Measurements from ENCODE around the gene DNHD1.

DNHD1 gene

GRCh38 chr11:6601041-6601461 lies 104.0 kb downstream of the DNHD1 start:
- TF ChIP-seq TAF1 (IDR thresholded peaks at IDR 0.05; ENCODE audit: low read depth), result no peak
- no peak for TF ChIP-seq ZBTB7A (IDR thresholded peaks at IDR 0.05; ENCODE audit: low read depth)

GRCh38 chr11:6602096-6602940 lies 105.2 kb downstream of the DNHD1 start:
- TF ChIP-seq CEBPB (IDR thresholded peaks at IDR 0.05), result no peak
- TF ChIP-seq NFIC (IDR thresholded peaks at IDR 0.05), result no peak
- TF ChIP-seq EP300 (IDR thresholded peaks at IDR 0.05; ENCODE audit: borderline replicate concordance), result no peak
- TF ChIP-seq TEAD4 (IDR thresholded peaks at IDR 0.05), result no peak
- no peak for TF ChIP-seq RAD21 (IDR thresholded peaks at IDR 0.05; ENCODE audit: low read depth)
- no peak for TF ChIP-seq TCF12 (IDR thresholded peaks at IDR 0.05; ENCODE audit: low read depth)
- no peak for TF ChIP-seq EGR1 (IDR thresholded peaks at IDR 0.05)
- TF ChIP-seq ZBTB7A (IDR thresholded peaks at IDR 0.05; ENCODE audit: low read depth), result no peak
- no peak for TF ChIP-seq CREB1 (IDR thresholded peaks at IDR 0.05; ENCODE audit: low read depth)
- TF ChIP-seq MAX (IDR thresholded peaks at IDR 0.05), result no peak
- TF ChIP-seq YY1 (IDR thresholded peaks at IDR 0.05; ENCODE audit: low read depth), result no peak
- TF ChIP-seq FOXM1 (IDR thresholded peaks at IDR 0.05; ENCODE audit: borderline replicate concordance, low read depth), result no peak
- TF ChIP-seq REST (IDR thresholded peaks at IDR 0.05; ENCODE audit: low read depth), result no peak

GRCh38 chr11:6603287-6604080 lies 106.4 kb downstream of the DNHD1 start, which contains the start of the genes ILK and RRP8:
Gene ILK, plus strand, starts transcription at chr11:6603774. Its CDS starts 498 bp downstream, at chr11:6604272.
Gene RRP8, minus strand, starts transcription at chr11:6603616. Its CDS starts 114 bp downstream, at chr11:6603502.
- TF ChIP-seq NFIC (IDR thresholded peaks at IDR 0.05) (peak; percentile 33; the same call in 1 of the 2 replicates), YY1 (IDR thresholded peaks at IDR 0.05; ENCODE audit: low read depth) (peak; percentile 67), TAF1 (IDR thresholded peaks at IDR 0.05; ENCODE audit: low read depth) (peak; percentile 95), USF1 (IDR thresholded peaks at IDR 0.05) (peak; percentile 22; the same call in 1 of the 2 replicates), EGR1 (IDR thresholded peaks at IDR 0.05) (no peak), TCF12 (IDR thresholded peaks at IDR 0.05; ENCODE audit: low read depth) (peak; percentile 73; the same call in 1 of the 2 replicates), MAX (IDR thresholded peaks at IDR 0.05) (peak; percentile 95), CEBPB (IDR thresholded peaks at IDR 0.05) (no peak), ZBTB7A (IDR thresholded peaks at IDR 0.05; ENCODE audit: low read depth) (peak; percentile 66; the same call in 1 of the 2 replicates), TEAD4 (IDR thresholded peaks at IDR 0.05) (peak; percentile 21; the same call in 1 of the 2 replicates)

- 0 out of 2 replicates have a peak, but pooled peaks have one; percentile 10 for TF ChIP-seq YY1 (IDR thresholded peaks at IDR 0.05; ENCODE audit: low read depth)
- TF ChIP-seq EP300 (IDR thresholded peaks at IDR 0.05; ENCODE audit: borderline replicate concordance), result no peak
Measured at GRCh38 chr11:6604081-6604626, 107.1 kb downstream of the DNHD1 start.

- no peak for TF ChIP-seq TAF1 (IDR thresholded peaks at IDR 0.05; ENCODE audit: low read depth)
Measured at GRCh38 chr11:6604790-6605189, 107.7 kb downstream of the DNHD1 start.

- TF ChIP-seq EP300 (IDR thresholded peaks at IDR 0.05; ENCODE audit: borderline replicate concordance) (0 out of 2 replicates have a peak, but pooled peaks have one; percentile 15), MAX (IDR thresholded peaks at IDR 0.05) (no peak), REST (IDR thresholded peaks at IDR 0.05; ENCODE audit: low read depth) (peak; percentile 7; the same call in 1 of the 2 replicates), RAD21 (IDR thresholded peaks at IDR 0.05; ENCODE audit: low read depth) (no peak), EGR1 (IDR thresholded peaks at IDR 0.05) (no peak), TEAD4 (IDR thresholded peaks at IDR 0.05) (peak; percentile 62), CREB1 (IDR thresholded peaks at IDR 0.05; ENCODE audit: low read depth) (no peak), YY1 (IDR thresholded peaks at IDR 0.05; ENCODE audit: low read depth) (no peak)
Measured at GRCh38 chr11:6606471-6607189, 109.5 kb downstream of the DNHD1 start.

Data from Ishikawa (cell line).